Stomach (tissue), 4 donors: ENCODE measurements around the gene PPP3R1.

Experiments
- EP300 ChIP-seq: sonication (generic); formaldehyde crosslinking; IDR thresholded peaks from one replicate; pipeline ENCODE4 v1.6.1; 2017; ENCODE audit warnings: antibody characterized with exemption
- TF ChIP-seq, protein P1 (sequence below), 7 experiments: fragments of 450-650 bp in 4 of 7; fragments of 200-600 bp in 3 of 7; sonication (generic) in 3 of 7; IDR thresholded peaks; one replicate each; pipeline ENCODE4 v1.5.1; 2016 to 2019; ENCODE audit warnings: antibody characterized with exemption in 7 of 7, control low read depth in 2 of 7, mild to moderate bottlenecking in 1 of 7

DNA sequence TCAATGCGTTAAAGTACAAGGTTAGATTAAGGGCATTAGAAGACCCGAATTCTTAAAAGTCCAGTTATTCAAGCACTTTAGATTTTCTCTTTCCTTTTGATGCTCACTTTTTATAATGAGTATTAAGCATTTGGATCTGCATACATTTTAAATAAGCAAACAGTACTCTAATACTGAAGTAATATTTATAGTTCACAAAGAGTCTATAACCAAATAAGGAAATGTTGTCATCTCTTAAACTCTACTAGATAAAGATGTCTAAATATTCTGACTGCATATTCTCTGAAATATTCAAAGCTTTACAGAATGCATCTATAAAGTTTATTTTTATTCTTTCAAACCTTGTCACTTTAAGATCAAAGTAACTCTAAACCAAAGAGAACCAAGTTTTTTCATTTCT is 25.5 kb downstream of the PPP3R1 start:
- TF ChIP-seq, protein P1, sequence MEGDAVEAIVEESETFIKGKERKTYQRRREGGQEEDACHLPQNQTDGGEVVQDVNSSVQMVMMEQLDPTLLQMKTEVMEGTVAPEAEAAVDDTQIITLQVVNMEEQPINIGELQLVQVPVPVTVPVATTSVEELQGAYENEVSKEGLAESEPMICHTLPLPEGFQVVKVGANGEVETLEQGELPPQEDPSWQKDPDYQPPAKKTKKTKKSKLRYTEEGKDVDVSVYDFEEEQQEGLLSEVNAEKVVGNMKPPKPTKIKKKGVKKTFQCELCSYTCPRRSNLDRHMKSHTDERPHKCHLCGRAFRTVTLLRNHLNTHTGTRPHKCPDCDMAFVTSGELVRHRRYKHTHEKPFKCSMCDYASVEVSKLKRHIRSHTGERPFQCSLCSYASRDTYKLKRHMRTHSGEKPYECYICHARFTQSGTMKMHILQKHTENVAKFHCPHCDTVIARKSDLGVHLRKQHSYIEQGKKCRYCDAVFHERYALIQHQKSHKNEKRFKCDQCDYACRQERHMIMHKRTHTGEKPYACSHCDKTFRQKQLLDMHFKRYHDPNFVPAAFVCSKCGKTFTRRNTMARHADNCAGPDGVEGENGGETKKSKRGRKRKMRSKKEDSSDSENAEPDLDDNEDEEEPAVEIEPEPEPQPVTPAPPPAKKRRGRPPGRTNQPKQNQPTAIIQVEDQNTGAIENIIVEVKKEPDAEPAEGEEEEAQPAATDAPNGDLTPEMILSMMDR (IDR thresholded peaks at IDR 0.05), result no peak
- TF ChIP-seq EP300, result no peak
